Hepatocyte (in vitro differentiated cells): ENCODE data around the gene POU3F4. TPM values are rescaled to one million over a fixed set of nuclear protein-coding genes. Genes with fewer than 3 reads are reported as not detected.

Source experiments
- DNase-seq: peaks from one replicate; pipeline ENCODE4 v3.0.0-alpha.2; 2016; ENCODE audit warnings: low spot score
- H2AFZ ChIP-seq: fragments of 200-600 bp; sonication (generic); 2 replicates; pipeline ENCODE4 v1.6.0; 2016; ENCODE audit warnings: antibody characterized with exemption, mild to moderate bottlenecking
- H3K27ac ChIP-seq: fragments of 200-600 bp; sonication (generic); 2 replicates; pipeline ENCODE4 v1.5.1; 2016; ENCODE audit warnings: mild to moderate bottlenecking
- H3K27me3 ChIP-seq: fragments of 200-600 bp; sonication (generic); 2 replicates; pipeline ENCODE4 v1.6.1; 2016
- H3K36me3 ChIP-seq: fragments of 200-600 bp; sonication (generic); replicated peaks from 2 replicates; pipeline ENCODE4 v1.5.1; 2016; ENCODE audit warnings: low read depth; ENCODE audit not compliant: insufficient read depth
- H3K4me1 ChIP-seq: fragments of 200-600 bp; sonication (generic); 2 replicates; pipeline ENCODE4 v1.5.1; 2016; ENCODE audit warnings: mild to moderate bottlenecking, moderate library complexity; ENCODE audit not compliant: insufficient read depth
- H3K4me2 ChIP-seq: fragments of 200-600 bp; sonication (generic); 2 replicates; pipeline ENCODE4 v1.6.0; 2016
- H3K4me3 ChIP-seq: fragments of 200-600 bp; sonication (generic); 2 replicates; pipeline ENCODE4 v1.5.1; 2016; ENCODE audit warnings: mild to moderate bottlenecking
- H3K79me2 ChIP-seq: fragments of 200-600 bp; sonication (generic); 2 replicates; pipeline ENCODE4 v1.6.0; 2017; ENCODE audit warnings: mild to moderate bottlenecking
- H3K9me2 ChIP-seq: fragments of 200-600 bp; sonication (generic); replicated peaks from 2 replicates; pipeline ENCODE4 v1.6.0; 2017; ENCODE audit warnings: mild to moderate bottlenecking; ENCODE audit not compliant: insufficient read depth
- H3K9me3 ChIP-seq: fragments of 200-600 bp; sonication (generic); 2 replicates; pipeline ENCODE4 v1.5.1; 2016; ENCODE audit warnings: low read depth, mild to moderate bottlenecking
- H4K20me1 ChIP-seq: fragments of 200-600 bp; sonication (generic); 2 replicates; pipeline ENCODE4 v1.6.0; 2016; ENCODE audit warnings: mild to moderate bottlenecking; ENCODE audit not compliant: insufficient read depth, poor library complexity, severe bottlenecking
- EZH2 ChIP-seq: fragments of 200-600 bp; sonication (generic); IDR thresholded peaks from 2 replicates; pipeline ENCODE4 v1.6.1; 2016; ENCODE audit warnings: antibody characterized with exemption, mild to moderate bottlenecking, borderline replicate concordance
- EZH2phosphoT487 ChIP-seq: fragments of 200-600 bp; sonication (generic); IDR thresholded peaks from one replicate; pipeline ENCODE4 v1.6.1; 2018; ENCODE audit warnings: antibody characterized with exemption, mild to moderate bottlenecking, low read depth, moderate library complexity; ENCODE audit not compliant: unreplicated experiment, severe bottlenecking
- WGBS: methylation state at CpG from one replicate; pipeline ENCODE4 v1.1.6; 2016; ENCODE audit warnings: low lambda C conversion rate; ENCODE audit errors: missing lambda C conversion rate; 5-methylcytosine and 5-hydroxymethylcytosine counted together
- polyA plus RNA-seq: library from polyadenylated mRNA; unstranded; fragments of >200 nt; fragmentation: Nextera tagmentation; extraction: Ambion mirVana; gene quantifications from 2 replicates; pipeline ENCODE4 v1.2.1, GENCODE V29; 2016
- total RNA-seq: library from RNA; depleted of rRNA; stranded (reverse); fragments of >200 nt; gene quantifications from 2 replicates; pipeline ENCODE4 v1.2.3, GENCODE V29; 2014
- TF ChIP-seq, protein P1 (sequence below): fragments of 200-600 bp; sonication (generic); IDR thresholded peaks from 2 replicates; pipeline ENCODE4 v1.5.1; 2016; ENCODE audit warnings: antibody characterized with exemption, mild to moderate bottlenecking; ENCODE audit not compliant: poor library complexity

The POU3F4 gene
- total and polyA plus RNA-seq, 2 experiments from 2014 or later: 0.03 TPM; not detected in 1

GRCh38 chrX:83521905-83522304 lies 13.8 kb downstream of the POU3F4 start:
- Histone ChIP-seq H3K4me1 (no peaks in the 10 kb centered on the region), H3K4me3 (no peak overlapping the region), H3K27me3 (no peaks in the 10 kb centered on the region), H4K20me1 (no peaks in the 10 kb centered on the region), H3K36me3 (no peaks in the 10 kb centered on the region), H3K27ac (no peak overlapping the region), H3K4me2 (no peak overlapping the region), H3K79me2 (no peaks in the 10 kb centered on the region), H2AFZ (no peak overlapping the region), H3K9me2 (no peaks in the 10 kb centered on the region), H3K9me3 (no peaks in the 10 kb centered on the region)
- no peak for DNase-seq
- WGBS: 73% methylated on average over 1 of the region's 1 CpG
- TF ChIP-seq, protein P1, sequence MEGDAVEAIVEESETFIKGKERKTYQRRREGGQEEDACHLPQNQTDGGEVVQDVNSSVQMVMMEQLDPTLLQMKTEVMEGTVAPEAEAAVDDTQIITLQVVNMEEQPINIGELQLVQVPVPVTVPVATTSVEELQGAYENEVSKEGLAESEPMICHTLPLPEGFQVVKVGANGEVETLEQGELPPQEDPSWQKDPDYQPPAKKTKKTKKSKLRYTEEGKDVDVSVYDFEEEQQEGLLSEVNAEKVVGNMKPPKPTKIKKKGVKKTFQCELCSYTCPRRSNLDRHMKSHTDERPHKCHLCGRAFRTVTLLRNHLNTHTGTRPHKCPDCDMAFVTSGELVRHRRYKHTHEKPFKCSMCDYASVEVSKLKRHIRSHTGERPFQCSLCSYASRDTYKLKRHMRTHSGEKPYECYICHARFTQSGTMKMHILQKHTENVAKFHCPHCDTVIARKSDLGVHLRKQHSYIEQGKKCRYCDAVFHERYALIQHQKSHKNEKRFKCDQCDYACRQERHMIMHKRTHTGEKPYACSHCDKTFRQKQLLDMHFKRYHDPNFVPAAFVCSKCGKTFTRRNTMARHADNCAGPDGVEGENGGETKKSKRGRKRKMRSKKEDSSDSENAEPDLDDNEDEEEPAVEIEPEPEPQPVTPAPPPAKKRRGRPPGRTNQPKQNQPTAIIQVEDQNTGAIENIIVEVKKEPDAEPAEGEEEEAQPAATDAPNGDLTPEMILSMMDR: no peak
- TF ChIP-seq EZH2phosphoT487 (no peak), EZH2 (no peak)

- no peak for DNase-seq
- Histone ChIP-seq H3K36me3 (no peaks in the 10 kb centered on the region), H3K27ac (no peak overlapping the region), H3K4me3 (no peak overlapping the region), H2AFZ (no peak overlapping the region), H4K20me1 (no peaks in the 10 kb centered on the region), H3K79me2 (no peaks in the 10 kb centered on the region), H3K4me1 (no peaks in the 10 kb centered on the region), H3K27me3 (no peaks in the 10 kb centered on the region), H3K4me2 (no peak overlapping the region), H3K9me3 (no peaks in the 10 kb centered on the region), H3K9me2 (no peaks in the 10 kb centered on the region)
- TF ChIP-seq EZH2 (no peak), EZH2phosphoT487 (no peak)
- TF ChIP-seq, protein P1: no peak
- 60% methylated on average over 1 of the region's 1 CpG for WGBS
These were observed 21.9 kb downstream of the POU3F4 start for GRCh38 chrX:83529950-83530349.

DNA sequence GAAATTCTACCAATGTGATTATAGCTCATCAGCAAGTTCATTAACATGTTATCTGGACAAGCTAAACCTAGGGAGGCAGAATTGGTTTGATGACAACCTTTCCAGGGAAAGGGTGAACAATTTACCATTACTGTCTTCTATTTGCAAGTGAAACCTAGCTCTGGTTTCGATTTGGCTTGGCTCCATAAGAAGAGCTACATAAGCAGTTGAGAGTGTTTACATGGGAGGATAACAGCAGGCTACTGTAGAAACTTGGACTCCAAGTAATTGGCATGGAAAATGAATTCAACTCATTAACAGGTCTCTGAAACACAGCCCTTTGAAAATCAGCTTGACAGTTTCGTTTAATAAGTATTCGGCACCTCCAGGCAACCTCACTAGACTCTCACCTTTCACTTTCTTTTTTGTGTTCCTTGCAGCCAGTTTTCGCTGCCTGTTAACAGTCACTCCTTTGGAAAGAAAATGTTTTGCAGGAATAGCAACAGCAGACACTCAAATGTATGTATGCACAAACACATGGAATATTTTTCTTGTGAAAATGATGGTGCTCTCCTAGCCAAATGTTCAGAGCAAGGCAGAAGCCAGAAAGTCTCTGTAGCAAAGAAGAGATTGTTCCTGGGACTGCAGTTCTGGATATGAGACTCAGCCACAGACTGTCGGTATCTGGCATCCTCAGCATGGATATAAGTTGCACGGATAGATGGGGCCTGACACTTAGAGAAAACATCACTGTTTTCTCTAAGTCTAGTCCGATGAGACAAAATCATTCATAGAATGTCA lies 27.5 kb downstream of the POU3F4 start:
- H3K9me2 ChIP-seq: no peaks in the 10 kb centered on the region
- no peak overlapping the region for H3K4me3 ChIP-seq
- no peak overlapping the region for H3K4me2 ChIP-seq
- WGBS: 68% methylated on average over 7 of the region's 7 CpGs
- no peak for DNase-seq
- no peak overlapping the region for H2AFZ ChIP-seq
- H3K36me3 ChIP-seq: no peaks in the 10 kb centered on the region
- no peaks in the 10 kb centered on the region for H3K79me2 ChIP-seq
- no peaks in the 10 kb centered on the region for H3K4me1 ChIP-seq
- TF ChIP-seq, protein P1: no peak
- TF ChIP-seq EZH2phosphoT487 (no peak), EZH2 (no peak)
- H3K27me3 ChIP-seq: no peaks in the 10 kb centered on the region
- H3K27ac ChIP-seq: no peak overlapping the region
- no peaks in the 10 kb centered on the region for H3K9me3 ChIP-seq
- H4K20me1 ChIP-seq: no peaks in the 10 kb centered on the region
